CD8-positive, alpha-beta memory T cell (primary cell): Measurements from ENCODE around the gene EPN2. TPM values are rescaled to one million over a fixed set of nuclear protein-coding genes. Genes with fewer than 3 reads are reported as not detected.
A peak's percentile ranks its signal among the peaks of the same experiment; 100 is the strongest.

ENCODE experiments used
- CTCF ChIA-PET: fragments of 350-600 bp; sonication (Branson Sonifier 250); formaldehyde crosslinking; loops from one replicate; lab custom pipeline; 2021; ENCODE audit warnings: antibody characterized with exemption; lab: Charles Lee
- POLR2A ChIA-PET: fragments of 350-600 bp; sonication (Branson Sonifier 250); formaldehyde crosslinking; loops from one replicate; lab custom pipeline; 2021; ENCODE audit warnings: antibody characterized with exemption; lab: Charles Lee
- DNase-seq, 5 donors: peaks; one replicate each; pipeline versions ENCODE4 v3.0.0 to v3.0.0-alpha.2; 2020 to 2022; ENCODE audit warnings: mixed read lengths in 1 of 5
- H3K27ac ChIP-seq: one replicate; pipeline ENCODE4 v1.7.0; 2013; ENCODE audit warnings: low read depth, mild to moderate bottlenecking, low read length, moderate library complexity
- H3K27me3 ChIP-seq: 2 replicates; pipeline ENCODE4 v1.7.0; 2013; ENCODE audit warnings: low read length, mild to moderate bottlenecking; ENCODE audit not compliant: insufficient read depth, poor library complexity, severe bottlenecking
- H3K36me3 ChIP-seq: 2 replicates; pipeline ENCODE4 v1.7.0; 2013; ENCODE audit warnings: mild to moderate bottlenecking, low read length, moderate library complexity; ENCODE audit not compliant: insufficient read depth
- H3K4me1 ChIP-seq: 2 replicates; pipeline ENCODE4 v1.7.0; 2013; ENCODE audit warnings: mild to moderate bottlenecking, low read length, moderate library complexity; ENCODE audit not compliant: insufficient read depth
- H3K4me3 ChIP-seq: 2 replicates; pipeline ENCODE4 v1.7.0; 2013; ENCODE audit warnings: mild to moderate bottlenecking, low read length
- H3K9me3 ChIP-seq: 2 replicates; pipeline ENCODE4 v1.7.0; 2013; ENCODE audit warnings: mild to moderate bottlenecking, low read length
- H3K27ac Mint-ChIP-seq, 8 donors: one replicate each; pipeline ENCODE4 v1.8.0; 2020 to 2021; ENCODE audit warnings: mixed read lengths in 8 of 8, mild to moderate bottlenecking in 6 of 8, inconsistent platforms in 3 of 8, moderate library complexity in 3 of 8
- H3K27me3 Mint-ChIP-seq, 2 donors: one replicate each; pipeline ENCODE4 v1.8.0; 2020 to 2021; ENCODE audit warnings: mixed read lengths in 2 of 2, mild to moderate bottlenecking in 1 of 2, moderate library complexity in 1 of 2
- H3K36me3 Mint-ChIP-seq, 3 donors: one replicate each; pipeline ENCODE4 v1.8.0; 2020 to 2021; ENCODE audit warnings: mixed read lengths in 3 of 3, inconsistent platforms in 1 of 3, mild to moderate bottlenecking in 1 of 3
- H3K4me1 Mint-ChIP-seq, 3 donors: one replicate each; pipeline ENCODE4 v1.8.0; 2020 to 2021; ENCODE audit warnings: mixed read lengths in 3 of 3, inconsistent platforms in 1 of 3, mild to moderate bottlenecking in 1 of 3
- H3K4me3 Mint-ChIP-seq, 7 donors: one replicate each; pipeline ENCODE4 v1.8.0; 2020 to 2021; ENCODE audit warnings: mixed read lengths in 7 of 7, mild to moderate bottlenecking in 6 of 7, moderate library complexity in 4 of 7, inconsistent platforms in 2 of 7
- H3K9me3 Mint-ChIP-seq, 5 donors: one replicate each; pipeline ENCODE4 v1.8.0; 2020 to 2022; ENCODE audit warnings: mixed read lengths in 5 of 5, mild to moderate bottlenecking in 3 of 5, moderate library complexity in 2 of 5, inconsistent platforms in 1 of 5
- polyA plus RNA-seq: library from polyadenylated mRNA; unstranded; fragments of 300-500 nt; fragmentation: Illumina TruSeq; gene quantifications from one replicate; pipeline ENCODE4 v1.2.3, GENCODE V29; 2021
- total RNA-seq, 2 experiments: library from RNA; stranded (reverse); gene quantifications; one replicate each; pipeline ENCODE4 v1.2.3, GENCODE V29; 2021

EPN2 gene
- total and polyA plus RNA-seq, 3 experiments from 2014 or later, result 9.0 to 10.4 (median 9.7) TPM

- no peaks in the 10 kb centered on the region for H3K9me3 Mint-ChIP-seq
- POLR2A ChIA-PET, result no interaction called here
- CTCF ChIA-PET, result interaction anchor here (0.7 to 8.0 kb wide), 3 partner anchors 11 to 81 kb away, joined by 3 to 152 read pairs (median 118); partner anchors contain the start of gene MAPK7
- no peak overlapping the region for H3K27ac ChIP-seq
- H3K4me3 Mint-ChIP-seq, result no peak overlapping the region
- H3K27me3 Mint-ChIP-seq, result peaks cover 0 to 2% of the 10 kb centered on the region in 2 donors
- peaks cover 35% of the 10 kb centered on the region for H3K4me1 ChIP-seq
- H3K27ac Mint-ChIP-seq, result peak overlapping the region in 5 of 8 donors; percentile 32 to 77 (median 64)
- no peak overlapping the region for H3K4me3 ChIP-seq
- H3K4me1 Mint-ChIP-seq, result peaks cover 37 to 45% (median 40%) of the 10 kb centered on the region in 3 donors
- H3K36me3 ChIP-seq, result no peaks in the 10 kb centered on the region
- peaks cover 0 to 2% (median 0%) of the 10 kb centered on the region in 3 donors for H3K36me3 Mint-ChIP-seq
- H3K27me3 ChIP-seq, result no peaks in the 10 kb centered on the region
- peak in 1 of 5 donors; percentile 12 for DNase-seq
- H3K9me3 ChIP-seq, result no peaks in the 10 kb centered on the region
Observed at GRCh38 chr17:19366637-19366972, 129.4 kb downstream of the EPN2 start.

DNA sequence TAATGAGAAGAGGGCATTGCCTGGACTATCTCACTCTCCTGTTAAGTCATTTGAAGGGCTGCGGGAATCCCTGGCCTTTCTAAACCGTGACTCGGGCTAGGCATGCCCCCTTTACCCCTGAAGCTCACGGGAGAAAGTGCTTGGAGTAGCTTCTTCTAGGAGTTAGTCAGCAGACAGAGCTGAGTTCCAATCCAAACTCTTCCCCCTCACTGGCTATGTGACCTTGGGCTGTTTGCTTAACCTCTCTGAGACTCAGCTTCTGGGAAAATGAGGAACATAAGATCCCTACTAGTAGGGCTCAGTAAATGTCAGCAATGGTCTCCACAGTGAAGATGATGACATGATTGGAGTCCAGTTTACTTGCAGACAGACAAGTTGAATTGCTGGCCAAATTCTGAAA lies 131.1 kb downstream of the EPN2 start:
- H3K9me3 Mint-ChIP-seq, result no peaks in the 10 kb centered on the region
- Histone ChIP-seq H3K4me3 (no peak overlapping the region), H3K27ac (no peak overlapping the region), H3K9me3 (no peaks in the 10 kb centered on the region), H3K27me3 (no peaks in the 10 kb centered on the region), H3K36me3 (no peaks in the 10 kb centered on the region), H3K4me1 (peaks cover 44% of the 10 kb centered on the region)
- ChIA-PET CTCF (interaction anchor here (0.8 to 3.7 kb wide), 2 partner anchors 10 to 79 kb away, joined by 3 to 15 read pairs; partner anchors contain the start of gene MAPK7), POLR2A (no interaction called here)
- peak overlapping the region in 7 of 8 donors; percentile 4 to 96 (median 58) for H3K27ac Mint-ChIP-seq
- DNase-seq, result peak in 1 of 5 donors; percentile 13
- H3K36me3 Mint-ChIP-seq, result no peaks in the 10 kb centered on the region
- no peak overlapping the region for H3K4me3 Mint-ChIP-seq
- peaks cover 0 to 2% of the 10 kb centered on the region in 2 donors for H3K27me3 Mint-ChIP-seq
- H3K4me1 Mint-ChIP-seq, result peaks cover 41 to 46% (median 43%) of the 10 kb centered on the region in 3 donors

- no peaks in the 10 kb centered on the region for H3K36me3 ChIP-seq
- peaks cover 44% of the 10 kb centered on the region for H3K4me1 ChIP-seq
- no peak overlapping the region for H3K4me3 ChIP-seq
- peaks cover 44 to 46% (median 46%) of the 10 kb centered on the region in 3 donors for H3K4me1 Mint-ChIP-seq
- peaks cover 0 to 2% of the 10 kb centered on the region in 2 donors for H3K27me3 Mint-ChIP-seq
- H3K36me3 Mint-ChIP-seq, result no peaks in the 10 kb centered on the region
- peak in 1 of 5 donors; percentile 39 for DNase-seq
- H3K27ac ChIP-seq, result no peak overlapping the region
- no peaks in the 10 kb centered on the region for H3K9me3 ChIP-seq
- peak overlapping the region; percentile 15 to 96 (median 92) for H3K27ac Mint-ChIP-seq
- CTCF ChIA-PET, result interaction anchor here (0.8 to 3.7 kb wide), 3 partner anchors 8 to 78 kb away, joined by 3 to 15 read pairs (median 4); partner anchors contain the start of gene MAPK7
- H3K27me3 ChIP-seq, result no peaks in the 10 kb centered on the region
- H3K4me3 Mint-ChIP-seq, result peak overlapping the region; percentile 20 to 85 (median 72)
- no peaks in the 10 kb centered on the region for H3K9me3 Mint-ChIP-seq
- POLR2A ChIA-PET, result interaction anchor here (1.7 kb wide), 1 partner anchor 9 kb away, joined by 5 read pairs; the partner anchor contains the start of gene MAPK7
Observed at GRCh38 chr17:19369107-19369778, 132.1 kb downstream of the EPN2 start.

DNA sequence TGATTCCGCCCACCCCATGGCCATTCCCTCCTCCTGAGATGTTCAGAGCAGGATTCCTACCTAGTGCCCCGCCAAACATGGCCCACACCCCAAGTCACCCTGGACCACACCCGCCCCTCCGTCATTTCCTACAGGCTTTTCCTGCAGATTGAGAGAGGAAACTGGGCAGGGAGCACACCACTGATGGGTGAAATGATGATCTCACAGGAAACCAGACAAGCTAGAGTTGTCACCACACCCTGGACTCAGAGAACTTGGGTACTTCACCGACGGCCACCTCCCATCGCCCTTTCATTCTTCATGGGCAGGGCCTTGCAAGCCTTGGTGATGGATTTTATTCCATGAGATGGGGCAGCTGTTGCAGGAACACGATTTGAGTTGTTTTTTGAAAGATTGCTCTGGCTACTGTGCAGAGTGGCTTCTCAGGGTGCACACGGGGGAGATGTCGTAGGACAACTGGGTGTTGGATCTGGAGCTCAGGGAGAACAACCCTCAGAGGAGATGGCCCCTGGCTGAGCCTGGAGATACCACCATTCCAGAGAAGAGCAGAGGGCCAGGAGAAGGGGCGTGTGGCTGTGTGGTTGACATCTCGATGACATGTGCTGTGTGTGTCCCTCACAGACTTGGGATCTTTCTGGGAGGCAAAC lies 132.8 kb downstream of the EPN2 start:
- no peaks in the 10 kb centered on the region for H3K36me3 Mint-ChIP-seq
- H3K4me1 Mint-ChIP-seq, result peaks cover 47 to 52% (median 50%) of the 10 kb centered on the region in 3 donors
- Histone ChIP-seq H3K9me3 (no peaks in the 10 kb centered on the region), H3K36me3 (no peaks in the 10 kb centered on the region), H3K27ac (no peak overlapping the region), H3K4me3 (peak overlapping the region; percentile 3), H3K4me1 (peaks cover 44% of the 10 kb centered on the region), H3K27me3 (no peaks in the 10 kb centered on the region)
- peak overlapping the region; percentile 85 to 96 (median 95) for H3K27ac Mint-ChIP-seq
- peak in 4 of 5 donors; percentile 13 to 66 (median 36) for DNase-seq
- ChIA-PET POLR2A (interaction anchor here (1.7 kb wide), 1 partner anchor 8 kb away, joined by 5 read pairs; the partner anchor contains the start of gene MAPK7), CTCF (interaction anchor here (1.2 to 3.7 kb wide), 2 partner anchors 32 to 77 kb away, joined by 4 to 15 read pairs; no protein-coding TSS in a partner anchor)
- H3K9me3 Mint-ChIP-seq, result no peaks in the 10 kb centered on the region
- H3K4me3 Mint-ChIP-seq, result peak overlapping the region; percentile 45 to 85 (median 83)
- H3K27me3 Mint-ChIP-seq, result peaks cover 0 to 2% of the 10 kb centered on the region in 2 donors

DNA sequence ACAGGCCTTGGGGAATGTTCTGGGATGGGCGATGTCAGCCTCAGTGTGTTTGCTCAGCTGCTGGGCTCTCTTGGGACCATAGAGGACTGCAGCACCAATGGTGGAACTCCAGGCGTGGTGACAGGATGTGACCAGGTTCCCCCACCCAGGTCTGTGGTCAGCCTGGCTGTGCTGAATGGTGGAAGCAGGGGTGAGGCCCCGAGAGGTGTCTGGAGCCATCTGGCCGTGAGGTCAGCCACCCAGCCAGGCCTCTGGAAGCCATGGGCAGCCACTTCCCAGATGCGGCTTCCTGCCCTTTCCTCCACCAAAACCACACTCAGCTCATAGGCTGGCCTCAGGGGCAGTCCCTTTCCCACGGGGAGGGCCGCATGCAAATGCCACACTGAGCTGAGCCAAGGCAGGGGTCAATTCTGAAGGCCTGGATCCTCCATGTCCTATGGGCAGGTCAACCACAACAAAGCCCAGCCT lies 133.4 kb downstream of the EPN2 start:
- no peaks in the 10 kb centered on the region for H3K36me3 ChIP-seq
- Mint-ChIP-seq H3K4me3 (peak overlapping the region; percentile 48 to 85 (median 83)), H3K27ac (peak overlapping the region; percentile 85 to 96 (median 95)), H3K4me1 (peaks cover 48 to 52% (median 50%) of the 10 kb centered on the region in 3 donors), H3K27me3 (peaks cover 0 to 2% of the 10 kb centered on the region in 2 donors), H3K36me3 (no peaks in the 10 kb centered on the region), H3K9me3 (no peaks in the 10 kb centered on the region)
- no peak overlapping the region for H3K27ac ChIP-seq
- H3K4me1 ChIP-seq, result peaks cover 44% of the 10 kb centered on the region
- H3K4me3 ChIP-seq, result peak overlapping the region; percentile 3
- H3K27me3 ChIP-seq, result no peaks in the 10 kb centered on the region
- DNase-seq, result peak in 1 of 5 donors; percentile 48
- no peaks in the 10 kb centered on the region for H3K9me3 ChIP-seq
- POLR2A ChIA-PET, result interaction anchor here (1.7 kb wide), 1 partner anchor 8 kb away, joined by 5 read pairs; the partner anchor contains the start of gene MAPK7
- CTCF ChIA-PET, result interaction anchor here (0.7 to 3.7 kb wide), 3 partner anchors 32 to 396 kb away, joined by 3 to 15 read pairs (median 4); no protein-coding TSS in a partner anchor

- Mint-ChIP-seq H3K27me3 (no peaks in the 10 kb centered on the region), H3K27ac (peak overlapping the region; percentile 83 to 96 (median 92)), H3K4me1 (peaks cover 51 to 57% (median 57%) of the 10 kb centered on the region in 3 donors), H3K36me3 (no peaks in the 10 kb centered on the region), H3K4me3 (peak overlapping the region; percentile 43 to 85 (median 72)), H3K9me3 (no peaks in the 10 kb centered on the region)
- no peaks in the 10 kb centered on the region for H3K9me3 ChIP-seq
- peak overlapping the region; percentile 3 for H3K4me3 ChIP-seq
- no peak overlapping the region for H3K27ac ChIP-seq
- H3K27me3 ChIP-seq, result no peaks in the 10 kb centered on the region
- DNase-seq, result peak in 2 of 5 donors; percentile 15 to 42
- peaks cover 44% of the 10 kb centered on the region for H3K4me1 ChIP-seq
- ChIA-PET CTCF (interaction anchor here (0.7 to 11.0 kb wide), 4 partner anchors 7 to 395 kb away, joined by 3 to 118 read pairs (median 9); partner anchors contain the start of gene B9D1), POLR2A (no interaction called here)
- H3K36me3 ChIP-seq, result no peaks in the 10 kb centered on the region
Observed at GRCh38 chr17:19371259-19372010, 134.3 kb downstream of the EPN2 start.

DNA sequence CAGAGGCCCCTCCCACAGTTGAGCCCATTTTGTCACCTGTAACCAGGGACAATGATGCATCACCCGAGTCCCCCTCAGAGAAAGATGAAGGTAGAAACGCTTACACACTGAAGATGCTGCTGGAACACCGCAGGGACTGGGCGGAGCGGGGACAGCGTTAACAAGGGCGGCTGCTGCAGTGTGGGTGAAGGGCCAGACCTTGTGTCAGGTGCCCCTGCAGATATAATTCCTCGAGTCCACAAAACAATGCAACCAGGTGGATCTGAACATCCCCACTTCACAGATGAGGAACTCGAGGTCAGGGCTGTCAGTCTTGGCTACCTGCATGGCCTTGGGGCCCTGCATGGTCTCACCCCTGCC lies 134.8 kb downstream of the EPN2 start:
- H3K27me3 Mint-ChIP-seq, result no peaks in the 10 kb centered on the region
- no peaks in the 10 kb centered on the region for H3K9me3 Mint-ChIP-seq
- Histone ChIP-seq H3K9me3 (no peaks in the 10 kb centered on the region), H3K36me3 (no peaks in the 10 kb centered on the region), H3K4me3 (no peak overlapping the region), H3K27ac (no peak overlapping the region), H3K27me3 (no peaks in the 10 kb centered on the region), H3K4me1 (peaks cover 47% of the 10 kb centered on the region)
- DNase-seq, result peak in 1 of 5 donors; percentile 35
- H3K4me1 Mint-ChIP-seq, result peaks cover 54 to 62% (median 61%) of the 10 kb centered on the region in 3 donors
- H3K27ac Mint-ChIP-seq, result peak overlapping the region; percentile 32 to 96 (median 82)
- no peaks in the 10 kb centered on the region for H3K36me3 Mint-ChIP-seq
- ChIA-PET POLR2A (no interaction called here), CTCF (interaction anchor here (3.7 to 11.0 kb wide), 2 partner anchors 8 to 75 kb away, joined by 15 to 118 read pairs; partner anchors contain the start of gene B9D1)
- peak overlapping the region in 5 of 7 donors; percentile 28 to 83 (median 72) for H3K4me3 Mint-ChIP-seq
